Islet of Langerhans (tissue), 1 donor: ENCODE results near the gene IL20RA.
A peak's percentile ranks its signal among the peaks of the same experiment; 100 is the strongest.
"Not testable (repeated sequence)": the region's sequence is repeated elsewhere in the genome, so short reads cannot be mapped to it uniquely, and the experiment has no call there.

Experiments
- FAIRE-seq: peaks from one replicate; lab custom pipeline; 2011; peaks lifted over from hg19 to GRCh38; lab: Jason Lieb, UNC

IL20RA gene

DNA sequence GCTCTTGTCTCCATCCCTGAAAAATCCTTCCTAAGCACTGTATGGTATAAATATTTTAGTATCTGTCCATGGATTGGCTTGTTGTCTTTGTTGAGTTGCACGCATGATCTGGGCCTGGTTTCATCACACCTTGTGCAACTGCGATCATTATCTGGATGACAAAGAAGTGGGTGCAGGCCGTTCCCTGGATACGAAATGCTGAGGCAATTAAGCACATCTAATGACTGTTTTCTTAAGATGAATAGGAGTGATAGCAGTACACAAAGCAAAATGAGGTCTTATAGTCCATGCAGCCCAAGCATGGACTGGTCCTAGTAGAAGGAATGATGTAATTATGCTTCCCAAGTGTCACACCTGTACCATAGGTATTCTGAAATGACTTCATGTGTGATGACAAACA, 74.8 kb downstream of the IL20RA start:
- peak; percentile 97 for FAIRE-seq

DNA sequence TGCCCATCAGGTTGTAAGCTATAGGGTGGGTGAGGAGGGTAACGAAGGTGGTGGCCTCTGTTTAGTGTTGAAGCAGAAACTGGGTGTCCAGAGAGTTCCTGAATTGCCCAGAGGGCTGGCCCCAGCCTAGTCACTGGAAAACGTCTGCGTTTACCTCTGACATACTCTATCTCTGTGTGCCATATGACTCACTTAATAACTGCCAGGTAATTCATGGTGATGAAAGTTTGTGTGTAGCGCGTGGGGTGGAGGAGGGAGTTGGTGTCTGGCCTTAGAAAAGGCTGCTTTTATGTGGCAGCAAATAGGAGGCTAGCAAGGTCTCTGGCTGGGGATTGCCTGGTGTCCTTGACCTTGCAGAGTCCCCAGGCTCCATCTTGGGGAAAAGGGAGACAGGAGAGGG, 75.3 kb downstream of the IL20RA start:
- no peak for FAIRE-seq

- no peak for FAIRE-seq
Observed at GRCh38 chr6:136968837-136969236, 75.9 kb downstream of the IL20RA start.

DNA sequence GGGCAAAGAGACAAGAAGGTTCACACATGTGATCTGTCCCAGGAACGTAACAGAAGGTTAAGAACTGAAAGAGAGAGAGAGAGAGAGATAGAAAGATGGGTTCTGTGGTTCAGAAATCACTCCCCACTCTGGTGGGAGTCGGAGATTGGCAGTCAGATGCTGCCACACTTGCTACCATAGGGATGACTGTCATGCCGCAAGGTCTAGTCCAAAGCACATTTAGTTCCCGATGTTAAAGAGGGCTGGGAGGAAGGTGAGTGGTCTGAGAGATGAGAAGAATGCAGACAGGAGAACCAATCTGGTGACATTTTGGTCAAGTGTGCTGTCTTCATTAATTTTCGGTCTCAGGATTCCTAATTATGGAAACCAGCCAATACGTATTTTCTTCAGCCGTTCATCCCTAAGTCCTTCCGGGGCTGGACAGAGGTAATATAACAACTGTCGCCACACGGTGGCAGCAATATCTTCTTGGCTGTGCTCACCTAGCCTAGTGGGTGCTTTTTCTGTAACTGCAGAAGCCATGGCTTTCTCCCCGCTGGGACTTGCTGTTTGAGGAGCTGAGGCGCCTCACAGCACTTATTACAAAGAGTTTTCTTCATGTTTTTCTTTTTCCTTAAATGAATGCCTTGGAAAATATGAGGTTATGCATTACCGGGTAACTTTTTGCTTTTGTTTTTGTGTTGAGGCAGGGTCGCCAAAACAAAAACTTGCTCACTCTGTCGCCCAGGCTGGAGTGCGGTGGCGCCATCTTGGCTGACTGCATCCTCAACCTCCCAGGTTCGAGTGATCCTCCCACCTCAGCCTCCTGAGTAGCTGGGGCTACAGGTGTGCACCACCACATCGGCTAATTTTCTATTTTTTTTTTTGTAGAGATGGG, 76.7 kb downstream of the IL20RA start:
- no peak for FAIRE-seq

- no peak for FAIRE-seq
Observed at GRCh38 chr6:136964398-136964797, 80.4 kb downstream of the IL20RA start.

DNA sequence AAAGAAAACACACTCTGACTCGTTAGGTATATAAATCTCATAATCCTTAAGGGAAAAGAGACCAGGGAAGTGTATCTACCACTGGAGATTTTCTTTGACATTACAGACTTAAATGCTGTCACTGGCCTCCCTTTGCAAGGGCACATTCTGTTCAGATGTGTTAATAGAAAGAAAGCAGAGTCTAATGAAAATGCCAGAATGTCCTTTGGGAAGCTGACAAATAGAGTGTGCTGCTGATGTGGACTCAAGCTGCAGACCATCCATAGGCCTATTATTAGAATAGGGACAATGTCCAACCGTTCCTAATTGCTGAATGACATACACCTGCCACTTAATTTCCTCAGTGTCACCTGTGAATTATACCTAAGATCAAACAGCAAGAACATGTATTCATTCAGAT, 81.5 kb downstream of the IL20RA start:
- FAIRE-seq, result no peak

- peak; percentile 94 for FAIRE-seq
Observed at GRCh38 chr6:136962661-136963060, 82.1 kb downstream of the IL20RA start.

GRCh38 chr6:136961848-136962247, 82.9 kb downstream of the IL20RA start:
- FAIRE-seq, result no peak

DNA sequence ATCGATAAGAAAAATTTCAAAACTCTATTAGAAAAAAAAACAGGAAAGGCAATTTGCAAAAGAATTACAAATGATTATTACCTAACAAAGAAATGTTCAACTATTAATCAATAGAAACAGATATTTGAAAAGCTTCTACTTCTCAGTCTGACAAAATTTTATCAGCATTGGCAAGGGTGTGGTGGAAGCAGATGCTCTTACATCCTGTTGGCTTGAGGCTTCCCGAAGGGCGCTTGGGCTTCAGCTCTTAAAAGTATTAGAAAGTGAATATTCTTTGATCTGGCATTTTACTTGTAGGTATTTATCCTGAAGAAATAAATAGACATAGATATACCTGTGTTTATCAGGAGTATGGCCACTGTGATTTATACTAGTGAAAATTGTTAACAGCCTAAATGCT, 84.0 kb downstream of the IL20RA start:
- FAIRE-seq, result peak; percentile 30

- not testable (repeated sequence) for FAIRE-seq
Observed at GRCh38 chr6:136959935-136960334, 84.8 kb downstream of the IL20RA start.

GRCh38 chr6:136959471-136959891, 85.3 kb downstream of the IL20RA start:
- no peak for FAIRE-seq

- FAIRE-seq, result no peak
Observed at GRCh38 chr6:136958168-136958567, 86.6 kb downstream of the IL20RA start.

GRCh38 chr6:136956590-136957544, 87.9 kb downstream of the IL20RA start:
- FAIRE-seq, result peak; percentile 76

DNA sequence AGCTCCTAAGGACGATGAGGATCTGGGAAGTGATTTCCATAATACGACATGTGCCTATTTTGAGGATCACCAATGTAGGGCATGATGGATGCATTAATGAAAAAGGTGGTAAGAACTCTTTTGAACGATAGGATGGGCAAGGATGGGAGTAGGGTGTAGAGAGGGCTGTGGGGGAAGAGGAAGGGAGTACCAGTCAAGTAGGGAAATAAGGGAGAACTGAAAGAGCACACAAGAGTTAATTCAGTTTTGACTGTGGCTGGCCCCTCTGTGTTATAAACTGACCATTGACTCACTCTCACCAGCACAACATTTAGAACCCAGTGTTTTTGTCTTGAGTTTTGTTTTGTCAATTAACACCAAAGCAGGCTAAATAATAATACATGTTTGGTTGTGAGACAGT, 89.6 kb downstream of the IL20RA start:
- no peak for FAIRE-seq

- no peak for FAIRE-seq
Observed at GRCh38 chr6:136952714-136953260, 92.0 kb downstream of the IL20RA start.

DNA sequence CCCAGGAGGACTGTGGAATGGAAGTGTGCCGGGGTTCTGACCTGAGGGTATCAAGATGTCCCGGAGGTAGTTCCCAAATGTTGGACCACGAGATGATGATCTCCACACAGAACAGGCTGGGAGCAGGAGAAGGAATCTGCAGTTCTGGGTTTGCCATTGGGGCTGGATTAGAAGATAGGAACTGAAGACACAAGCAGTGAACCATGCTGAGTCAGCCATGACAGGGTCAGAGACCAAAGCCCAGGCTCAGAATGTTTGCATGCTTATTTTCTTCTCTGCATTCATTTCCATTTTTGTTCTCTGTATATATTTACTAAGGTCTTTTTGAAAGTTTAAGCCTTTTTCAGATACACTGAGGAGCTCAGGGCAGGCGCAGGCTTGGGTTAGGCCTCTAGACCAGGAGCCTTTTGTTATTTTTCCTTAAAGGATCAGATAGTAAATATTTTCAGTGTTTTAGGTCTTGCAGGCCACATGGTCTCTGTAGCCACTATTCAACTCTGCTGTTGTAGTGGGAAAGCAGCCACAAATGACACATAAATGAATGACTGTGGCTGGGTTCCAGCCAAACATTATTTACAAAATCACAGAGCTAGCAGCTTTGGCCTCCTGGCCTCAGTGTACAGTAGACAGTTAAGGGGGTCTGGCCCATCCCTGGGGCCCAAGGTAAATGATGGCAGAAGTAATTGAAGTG, 94.2 kb downstream of the IL20RA start:
- no peak for FAIRE-seq
